Fibroblast of villous mesenchyme (primary cell): ENCODE data around the gene PLEKHJ1. TPM values are rescaled to one million over a fixed set of nuclear protein-coding genes. Genes with fewer than 3 reads are reported as not detected.
"Not testable (repeated sequence)": the region's sequence is repeated elsewhere in the genome, so short reads cannot be mapped to it uniquely, and the experiment has no call there.

Source experiments
- DNase-seq: peaks from one replicate; pipeline ENCODE4 v3.0.0-alpha.2; 2010; ENCODE audit warnings: low read depth
- H3K4me3 ChIP-seq: 2 replicates; pipeline ENCODE4 v1.5.1; 2011; ENCODE audit warnings: low read depth, mild to moderate bottlenecking, low read length
- CTCF ChIP-seq: IDR thresholded peaks from 2 replicates; pipeline ENCODE4 v1.5.1; 2012; ENCODE audit warnings: low read depth, mild to moderate bottlenecking, low read length; ENCODE audit not compliant: insufficient read depth
- total RNA-seq: library from RNA; depleted of rRNA; stranded (reverse); fragments of >200 nt; gene quantifications from 2 replicates; pipeline ENCODE4 v1.2.3, GENCODE V29; 2012

Gene PLEKHJ1
- total RNA-seq, 1 donor: 43.6 TPM

DNA sequence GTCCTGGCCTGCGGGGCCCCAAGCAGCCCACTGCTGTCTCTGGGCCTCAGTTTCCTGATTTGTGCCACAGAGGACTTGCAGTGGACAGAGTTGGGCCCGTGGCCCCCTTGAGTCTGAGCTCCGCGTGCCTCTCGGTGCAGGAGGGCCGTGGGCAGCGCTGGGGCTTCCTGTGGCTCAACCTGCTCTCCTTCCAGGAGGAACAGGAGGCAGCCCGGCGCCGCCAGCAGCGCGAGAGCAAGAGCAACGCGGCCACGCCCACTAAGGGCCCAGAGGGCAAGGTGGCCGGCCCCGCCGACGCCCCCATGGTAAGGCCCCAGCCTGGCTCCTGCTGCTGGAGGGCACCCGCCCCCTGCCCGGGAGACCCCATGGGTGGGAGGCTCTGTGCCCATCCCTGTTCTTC, 25.9 kb downstream of the PLEKHJ1 start:
- no peak for DNase-seq
- H3K4me3 ChIP-seq: no peak overlapping the region
- TF ChIP-seq CTCF: no peak

DNA sequence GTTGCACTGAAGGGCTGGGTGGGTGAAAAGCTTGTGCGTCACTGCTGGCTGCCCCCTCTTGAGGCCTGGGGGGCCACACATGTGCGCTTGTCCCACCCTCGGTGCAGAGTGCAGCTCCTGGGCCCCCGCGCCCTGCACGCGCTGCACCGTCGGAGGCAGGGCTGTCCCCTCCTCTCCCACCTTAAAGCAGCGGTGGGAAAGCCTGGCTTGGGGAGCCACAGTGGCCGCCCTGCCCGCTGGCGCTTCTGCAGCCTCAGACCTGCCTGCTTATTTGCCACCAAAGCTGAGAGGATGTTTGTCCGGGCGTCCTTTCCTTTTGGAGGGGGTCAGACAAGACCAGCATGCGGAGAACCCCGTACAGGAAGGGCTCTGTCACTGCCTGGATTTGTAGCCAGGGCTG, 26.7 kb downstream of the PLEKHJ1 start:
- DNase-seq: no peak
- no peak overlapping the region for H3K4me3 ChIP-seq
- no peak for TF ChIP-seq CTCF

- no peak overlapping the region for H3K4me3 ChIP-seq
- no peak for DNase-seq
- TF ChIP-seq CTCF: no peak
Measured at GRCh38 chr19:2208975-2209374, 27.2 kb downstream of the PLEKHJ1 start.

- DNase-seq: peak; percentile 89
- H3K4me3 ChIP-seq: no peak overlapping the region
- peak; percentile 39 for TF ChIP-seq CTCF
Measured at GRCh38 chr19:2207991-2208860, 27.9 kb downstream of the PLEKHJ1 start.

DNA sequence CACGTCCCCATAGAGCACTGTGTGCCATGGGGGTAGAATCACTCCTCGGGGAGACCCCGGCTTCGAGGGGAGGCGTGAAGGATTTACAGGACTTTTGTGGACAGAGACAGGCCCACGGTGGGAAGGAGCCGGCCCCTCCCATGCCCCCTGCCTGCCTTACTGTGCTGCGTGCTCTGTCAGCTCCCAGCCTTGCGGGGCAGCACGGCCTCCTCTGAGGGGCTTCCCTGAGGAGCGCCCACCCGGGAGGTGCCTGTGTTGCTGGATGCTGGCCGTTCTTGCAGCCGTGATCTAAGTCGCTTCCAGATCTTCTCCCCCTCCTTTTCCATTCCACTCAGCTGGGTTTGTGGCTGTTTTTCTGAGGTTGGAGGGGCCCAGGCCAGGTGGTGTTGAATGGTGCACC, 29.1 kb downstream of the PLEKHJ1 start:
- DNase-seq: no peak
- no peak overlapping the region for H3K4me3 ChIP-seq
- no peak for TF ChIP-seq CTCF

DNA sequence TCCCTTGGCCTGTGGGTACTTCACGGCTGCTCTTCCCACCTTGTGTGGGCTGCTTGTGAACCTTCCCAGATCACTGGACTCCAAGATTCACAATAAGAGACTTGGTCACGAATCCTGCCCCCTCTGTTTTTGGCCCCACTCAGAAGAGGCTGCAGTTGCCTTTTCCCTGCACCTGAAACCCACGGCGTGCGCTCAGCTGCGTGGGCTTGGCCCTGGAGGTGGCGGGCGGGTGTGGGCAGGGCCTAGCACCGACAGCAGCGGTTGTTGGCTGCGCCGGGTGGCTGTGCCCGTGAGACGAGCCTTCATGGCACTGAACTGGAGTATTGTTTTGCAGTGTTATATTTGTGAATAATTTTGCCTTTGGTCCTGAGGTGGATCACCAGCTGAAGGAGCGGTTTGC, 33.8 kb downstream of the PLEKHJ1 start:
- no peak overlapping the region for H3K4me3 ChIP-seq
- no peak for TF ChIP-seq CTCF
- DNase-seq: no peak

DNA sequence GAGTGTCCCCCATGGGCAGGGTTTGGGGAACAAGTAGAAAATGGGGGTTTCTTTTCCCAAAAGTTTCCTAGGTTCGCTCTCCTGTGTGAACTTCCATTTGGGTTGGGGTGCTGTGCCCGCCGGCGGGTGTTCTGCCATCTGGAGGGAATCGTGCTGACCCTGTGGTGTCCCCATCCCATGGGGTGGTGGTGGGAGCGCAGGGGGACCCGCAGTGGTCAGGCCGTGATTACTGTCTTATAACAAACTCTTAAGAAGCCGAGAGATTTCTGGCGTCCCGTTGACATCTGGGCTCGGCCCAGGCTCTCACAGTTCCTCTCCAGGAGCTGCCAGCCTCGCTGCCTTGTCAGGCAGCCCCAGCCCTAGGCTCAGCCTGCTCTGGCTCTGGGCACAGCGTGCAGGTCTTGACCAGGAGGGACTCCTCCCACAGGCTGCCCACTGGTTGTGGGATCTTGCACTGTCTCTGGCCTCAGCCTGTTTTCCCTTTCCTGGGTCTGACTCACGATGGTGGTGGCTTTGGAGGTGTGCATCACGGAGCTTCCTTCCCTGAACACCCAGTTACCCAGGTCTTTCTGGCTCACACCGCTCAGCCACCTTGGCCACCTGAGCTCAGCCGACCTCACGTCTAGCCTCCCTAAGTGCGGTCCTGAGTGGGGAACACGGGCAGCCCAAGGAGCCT, 34.5 kb downstream of the PLEKHJ1 start:
- H3K4me3 ChIP-seq: no peak overlapping the region
- no peak for DNase-seq
- TF ChIP-seq CTCF: no peak

GRCh38 chr19:2200624-2201294, 35.4 kb downstream of the PLEKHJ1 start:
- DNase-seq: not testable (repeated sequence)

More at GRCh38 chr19:2200624-2201294, 35.4 kb downstream of the PLEKHJ1 start:
- H3K4me3 ChIP-seq: not testable (repeated sequence)
